Mesendoderm (in vitro differentiated cells): ENCODE data around the gene ZNF189.

Experiments used
- DNase-seq: peaks from one replicate; pipeline ENCODE4 v3.0.0; 2013
- H2AK5ac ChIP-seq: 2 replicates; pipeline ENCODE4 v1.6.1; 2013; ENCODE audit warnings: low read length, inconsistent platforms
- H2BK120ac ChIP-seq: 2 replicates; pipeline ENCODE4 v1.6.1; 2013; ENCODE audit warnings: low read depth, mild to moderate bottlenecking, low read length, moderate library complexity, mixed read lengths
- H2BK15ac ChIP-seq: replicated peaks from 2 replicates; pipeline ENCODE4 v1.6.1; 2013; ENCODE audit warnings: low read depth, mild to moderate bottlenecking, moderate library complexity
- H2BK5ac ChIP-seq: 2 replicates; pipeline ENCODE4 v1.6.1; 2013; ENCODE audit warnings: low read length, inconsistent platforms
- H3K18ac ChIP-seq: 2 replicates; pipeline ENCODE4 v1.6.1; 2013; ENCODE audit warnings: mild to moderate bottlenecking, low read length, mixed read lengths
- H3K23ac ChIP-seq: one replicate; pipeline ENCODE4 v1.6.1; 2013; ENCODE audit warnings: low read length
- H3K27ac ChIP-seq: 2 replicates; pipeline ENCODE4 v1.5.1; 2013; ENCODE audit warnings: low read depth, mild to moderate bottlenecking, inconsistent platforms, low read length, moderate library complexity
- H3K27me3 ChIP-seq: 2 replicates; pipeline ENCODE4 v1.6.1; 2013; ENCODE audit warnings: low read length, control low read depth, mild to moderate bottlenecking, inconsistent platforms; ENCODE audit not compliant: insufficient read depth, poor library complexity
- H3K36me3 ChIP-seq: 2 replicates; pipeline ENCODE4 v1.6.1; 2013; ENCODE audit warnings: low read length, inconsistent platforms; ENCODE audit not compliant: control insufficient read depth, insufficient read depth
- H3K4ac ChIP-seq: one replicate; pipeline ENCODE4 v1.6.1; 2013; ENCODE audit warnings: low read depth, mild to moderate bottlenecking, low read length, moderate library complexity
- H3K4me1 ChIP-seq: 2 replicates; pipeline ENCODE4 v1.6.1; 2013; ENCODE audit warnings: low read depth, low read length, inconsistent platforms; ENCODE audit not compliant: control insufficient read depth
- H3K4me2 ChIP-seq: 2 replicates; pipeline ENCODE4 v1.6.1; 2013; ENCODE audit warnings: low read length
- H3K4me3 ChIP-seq: 2 replicates; pipeline ENCODE4 v1.5.1; 2013; ENCODE audit warnings: mild to moderate bottlenecking, low read length
- H3K56ac ChIP-seq: one replicate; pipeline ENCODE4 v1.6.1; 2013; ENCODE audit warnings: low read length
- H3K79me1 ChIP-seq: 2 replicates; pipeline ENCODE4 v1.6.1; 2013; ENCODE audit warnings: low read length, inconsistent platforms
- H3K79me2 ChIP-seq: 2 replicates; pipeline ENCODE4 v1.6.1; 2013; ENCODE audit warnings: mild to moderate bottlenecking, low read length; ENCODE audit not compliant: control insufficient read depth, insufficient read depth
- H3K9ac ChIP-seq: 2 replicates; pipeline ENCODE4 v1.6.1; 2013; ENCODE audit warnings: low read length, inconsistent platforms
- H4K5ac ChIP-seq: one replicate; pipeline ENCODE4 v1.6.1; 2013; ENCODE audit warnings: low read length
- H4K8ac ChIP-seq: one replicate; pipeline ENCODE4 v1.6.1; 2013; ENCODE audit warnings: low read depth, mild to moderate bottlenecking, control low read depth, low read length, moderate library complexity
- WGBS: extraction: QIAGEN DNeasy Blood & Tissue Kit; methylation state at CpG from one replicate; pipeline ENCODE4 v1.1.7; 2013; ENCODE audit warnings: low lambda C conversion rate, missing lambda C conversion rate; ENCODE audit not compliant: insufficient coverage; ENCODE audit errors: extremely low coverage; 5-methylcytosine and 5-hydroxymethylcytosine counted together

ZNF189 gene

DNA sequence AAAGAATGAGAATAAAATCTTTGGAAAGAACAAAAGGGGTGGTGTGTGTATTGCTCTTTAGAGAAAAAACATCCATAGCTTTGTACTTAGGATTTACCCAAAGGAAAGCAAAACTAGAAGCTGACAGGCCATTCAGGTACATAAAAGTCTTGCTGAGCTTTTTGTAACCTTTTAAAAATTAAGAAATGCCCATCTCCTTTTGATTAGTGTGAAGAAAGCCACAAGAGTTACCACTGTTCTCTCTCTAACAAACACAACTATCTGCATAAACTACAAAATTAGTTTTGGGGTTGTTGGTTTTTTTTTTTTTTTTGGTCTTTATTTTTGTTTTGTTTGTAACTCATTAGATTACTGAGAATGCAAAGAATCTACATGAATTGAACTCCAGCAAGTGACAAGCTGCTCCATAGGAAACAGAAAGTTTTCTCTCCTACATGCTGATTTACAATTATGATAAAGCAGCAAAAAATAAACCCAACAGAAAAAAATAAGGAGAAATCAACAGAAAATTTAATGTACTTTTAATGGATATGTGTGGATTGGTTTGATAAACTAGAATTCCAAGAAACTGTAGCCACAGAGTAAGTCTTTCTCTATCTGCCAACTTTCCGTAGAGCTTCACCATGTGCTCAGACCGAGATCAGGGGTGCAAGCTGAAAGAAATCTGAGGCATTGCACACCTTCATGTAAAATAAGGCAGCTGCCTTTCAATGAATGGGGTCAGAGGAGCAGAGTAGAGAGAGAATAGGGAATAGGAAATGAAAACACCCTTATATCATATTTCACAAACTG lies 26.1 kb upstream of the ZNF189 start:
- Histone ChIP-seq H3K23ac (no peak overlapping the region), H3K27ac (no peak overlapping the region), H3K4me1 (no peaks in the 10 kb centered on the region), H3K18ac (no peak overlapping the region), H2BK5ac (no peak overlapping the region), H3K79me1 (no peaks in the 10 kb centered on the region), H3K27me3 (no peaks in the 10 kb centered on the region), H2BK120ac (no peak overlapping the region), H3K36me3 (no peaks in the 10 kb centered on the region), H3K56ac (no peak overlapping the region), H2BK15ac (no peak overlapping the region), H3K4me3 (no peak overlapping the region), H4K5ac (no peak overlapping the region), H3K4me2 (no peak overlapping the region), H4K8ac (no peak overlapping the region), H3K4ac (no peak overlapping the region), H3K79me2 (no peaks in the 10 kb centered on the region), H2AK5ac (no peak overlapping the region), H3K9ac (no peak overlapping the region)
- WGBS, result no CpG with 5 or more reads among the region's 2 CpGs
- DNase-seq, result no peak

DNA sequence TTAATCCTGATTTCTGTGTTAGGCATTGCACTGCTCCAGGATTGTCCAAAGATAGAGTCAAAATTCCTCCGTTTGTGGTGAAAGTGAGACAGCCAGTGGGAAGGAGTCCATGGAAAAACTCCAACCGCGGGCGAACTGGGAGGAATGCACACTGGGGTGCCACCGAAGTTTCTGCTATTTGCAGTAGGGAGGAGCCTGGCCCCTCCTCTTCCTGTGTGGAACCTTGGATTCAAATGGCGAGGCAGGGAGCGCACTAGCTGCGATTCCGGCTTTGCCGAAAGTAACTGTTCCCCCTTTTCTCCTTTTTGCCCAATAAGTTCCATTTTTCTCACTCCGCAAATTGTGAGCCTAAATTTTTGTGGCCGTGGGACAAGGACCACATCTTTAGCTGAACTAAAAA lies 23.1 kb upstream of the ZNF189 start:
- Histone ChIP-seq H3K79me1 (no peaks in the 10 kb centered on the region), H2AK5ac (no peak overlapping the region), H3K4me1 (no peaks in the 10 kb centered on the region), H3K4me2 (no peak overlapping the region), H3K9ac (no peak overlapping the region), H3K27ac (no peak overlapping the region), H3K18ac (no peak overlapping the region), H3K27me3 (no peaks in the 10 kb centered on the region), H2BK5ac (no peak overlapping the region), H2BK15ac (no peak overlapping the region), H4K8ac (no peak overlapping the region), H3K56ac (no peak overlapping the region), H3K4me3 (no peak overlapping the region), H3K36me3 (no peaks in the 10 kb centered on the region), H4K5ac (no peak overlapping the region), H2BK120ac (no peak overlapping the region), H3K4ac (no peak overlapping the region), H3K23ac (no peak overlapping the region), H3K79me2 (no peaks in the 10 kb centered on the region)
- no peak for DNase-seq
- WGBS, result no CpG with 5 or more reads among the region's 12 CpGs

- H3K4me1 ChIP-seq, result no peaks in the 10 kb centered on the region
- no peak overlapping the region for H3K18ac ChIP-seq
- no peak for DNase-seq
- no peak overlapping the region for H2BK15ac ChIP-seq
- no peaks in the 10 kb centered on the region for H3K27me3 ChIP-seq
- WGBS, result no CpG with 5 or more reads among the region's 6 CpGs
- H3K27ac ChIP-seq, result no peak overlapping the region
- H3K4me3 ChIP-seq, result no peak overlapping the region
- H3K23ac ChIP-seq, result no peak overlapping the region
- H3K79me1 ChIP-seq, result no peaks in the 10 kb centered on the region
- H3K36me3 ChIP-seq, result no peaks in the 10 kb centered on the region
- H3K56ac ChIP-seq, result no peak overlapping the region
- H3K79me2 ChIP-seq, result no peaks in the 10 kb centered on the region
- H3K4me2 ChIP-seq, result no peak overlapping the region
- no peak overlapping the region for H3K9ac ChIP-seq
- no peak overlapping the region for H4K8ac ChIP-seq
- no peak overlapping the region for H2BK120ac ChIP-seq
- no peak overlapping the region for H2BK5ac ChIP-seq
- H2AK5ac ChIP-seq, result no peak overlapping the region
- H4K5ac ChIP-seq, result no peak overlapping the region
- H3K4ac ChIP-seq, result no peak overlapping the region
Observed at GRCh38 chr9:101376111-101376848, 22.4 kb upstream of the ZNF189 start.

DNA sequence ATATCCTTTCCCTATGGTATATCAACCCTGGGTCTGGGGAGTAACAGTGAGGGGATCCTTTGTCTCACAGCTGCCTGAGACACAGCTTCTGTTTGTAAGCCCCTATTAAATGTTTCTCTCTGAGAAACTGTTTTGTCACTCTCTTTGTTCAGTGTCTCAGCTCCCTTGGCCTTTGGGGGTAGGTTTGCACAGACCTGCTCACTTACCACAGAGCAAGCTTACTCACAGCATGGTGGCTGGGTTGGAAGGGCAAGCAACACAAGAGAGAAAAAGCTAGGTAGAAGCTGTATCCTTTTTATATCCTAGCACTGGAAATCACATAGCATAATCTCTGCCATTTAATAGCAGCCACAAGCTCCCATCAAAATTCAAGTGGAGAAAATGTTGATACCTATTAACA lies 18.4 kb upstream of the ZNF189 start:
- Histone ChIP-seq H2BK120ac (no peak overlapping the region), H3K4me1 (no peaks in the 10 kb centered on the region), H3K79me1 (no peaks in the 10 kb centered on the region), H3K36me3 (no peaks in the 10 kb centered on the region), H2AK5ac (no peak overlapping the region), H3K9ac (no peak overlapping the region), H3K4ac (no peak overlapping the region), H3K27ac (no peak overlapping the region), H3K79me2 (no peaks in the 10 kb centered on the region), H3K56ac (no peak overlapping the region), H4K5ac (no peak overlapping the region), H4K8ac (no peak overlapping the region), H3K18ac (no peak overlapping the region), H3K4me2 (no peak overlapping the region), H3K23ac (no peak overlapping the region), H3K27me3 (no peaks in the 10 kb centered on the region), H3K4me3 (no peak overlapping the region), H2BK5ac (no peak overlapping the region), H2BK15ac (no peak overlapping the region)
- no peak for DNase-seq

GRCh38 chr9:101381118-101381517 lies 17.5 kb upstream of the ZNF189 start:
- H3K23ac ChIP-seq, result no peak overlapping the region

More at GRCh38 chr9:101381118-101381517, 17.5 kb upstream of the ZNF189 start:
- no peaks in the 10 kb centered on the region for H3K79me2 ChIP-seq
- no peak overlapping the region for H3K4me2 ChIP-seq
- no peak overlapping the region for H4K8ac ChIP-seq
- no peak for DNase-seq
- no peak overlapping the region for H2BK120ac ChIP-seq
- H3K56ac ChIP-seq, result no peak overlapping the region
- H3K9ac ChIP-seq, result no peak overlapping the region
- WGBS, result no CpG with 5 or more reads among the region's 3 CpGs
- no peak overlapping the region for H3K27ac ChIP-seq
- H4K5ac ChIP-seq, result no peak overlapping the region
- H2BK15ac ChIP-seq, result no peak overlapping the region
- no peaks in the 10 kb centered on the region for H3K79me1 ChIP-seq
- no peak overlapping the region for H2AK5ac ChIP-seq
- H2BK5ac ChIP-seq, result no peak overlapping the region
- H3K4me3 ChIP-seq, result no peak overlapping the region
- no peaks in the 10 kb centered on the region for H3K27me3 ChIP-seq
- H3K18ac ChIP-seq, result no peak overlapping the region
- no peak overlapping the region for H3K4ac ChIP-seq
- no peaks in the 10 kb centered on the region for H3K36me3 ChIP-seq
- no peaks in the 10 kb centered on the region for H3K4me1 ChIP-seq
